Breast epithelium (tissue), 3 donors: ENCODE measurements around the gene TEKTIP1.

Experiments
- CTCF ChIP-seq, 3 donors: fragments of 450-650 bp; IDR thresholded peaks; one replicate each; pipeline ENCODE4 v1.5.1; 2016 to 2017; ENCODE audit warnings: antibody characterized with exemption in 3 of 3, mild to moderate bottlenecking in 3 of 3, moderate library complexity in 3 of 3
- POLR2A ChIP-seq: fragments of 450-650 bp; IDR thresholded peaks from one replicate; pipeline ENCODE4 v1.6.1; 2016; ENCODE audit warnings: antibody characterized with exemption, mild to moderate bottlenecking, moderate library complexity

GRCh38 chr19:3537438-3538240, 1.3 kb upstream of the TEKTIP1 start:
- TF ChIP-seq CTCF (IDR thresholded peaks at IDR 0.05) (no peak), POLR2A (no peak)
